AG09309 (cell line): Measurements from ENCODE around the gene EEF1AKMT3.
"Not testable (repeated sequence)": the region's sequence is repeated elsewhere in the genome, so short reads cannot be mapped to it uniquely, and the experiment has no call there.

Experiments
- DNase-seq: peaks from one replicate; pipeline ENCODE4 v3.0.0-alpha.2; 2010; ENCODE audit warnings: low read depth
- H3K4me3 ChIP-seq: 2 replicates; pipeline ENCODE4 v1.5.1; 2011; ENCODE audit warnings: mild to moderate bottlenecking, low read depth, low read length, moderate library complexity; ENCODE audit not compliant: control insufficient read depth
- TF ChIP-seq, protein P1 (sequence below): IDR thresholded peaks from 2 replicates; pipeline ENCODE4 v1.5.1; 2011; ENCODE audit warnings: mild to moderate bottlenecking, low read depth, low read length, inconsistent platforms; ENCODE audit not compliant: insufficient read depth, control insufficient read depth; ENCODE audit errors: missing control alignments

EEF1AKMT3 gene

DNA sequence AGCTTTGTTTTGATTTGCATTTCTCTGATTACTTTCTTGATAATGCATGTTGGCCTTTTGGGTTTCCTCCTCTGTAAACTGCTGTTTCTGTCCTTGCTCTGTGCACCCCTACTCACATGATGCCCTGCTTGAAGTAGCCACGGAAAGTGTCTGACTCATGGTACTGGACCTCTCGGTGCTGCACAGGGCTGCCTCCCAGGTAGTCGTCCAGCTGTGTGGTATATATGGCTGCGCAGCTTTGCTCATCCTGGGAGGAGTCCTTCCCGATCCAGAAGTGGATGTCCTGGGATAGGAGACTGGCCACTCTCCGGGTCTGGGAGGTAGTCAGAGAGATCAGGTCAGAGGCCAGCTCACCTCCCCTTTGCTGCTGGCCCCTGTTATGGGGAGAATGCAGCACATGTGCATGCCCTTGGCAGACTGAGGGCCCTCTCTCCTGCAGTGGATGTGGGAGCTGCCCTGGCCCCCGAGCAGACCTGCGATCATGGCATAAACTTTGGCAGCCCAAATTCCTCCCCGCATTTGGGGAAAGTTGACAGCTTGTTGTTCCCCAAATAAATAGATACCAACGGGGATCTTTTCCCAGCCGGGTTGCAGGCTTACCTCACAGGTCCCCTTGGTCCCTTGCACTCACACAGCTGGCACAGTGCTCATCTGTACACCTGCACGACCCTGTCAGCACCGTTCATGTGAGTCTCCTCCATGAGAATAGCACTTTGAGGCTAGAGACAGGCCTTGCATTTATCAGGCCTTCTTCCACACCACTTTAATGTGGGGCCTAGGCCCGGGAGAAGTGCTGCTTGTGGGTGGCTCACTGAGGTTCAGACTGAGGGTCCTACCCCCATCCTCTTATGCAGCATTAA lies 40.9 kb downstream of the EEF1AKMT3 start:
- TF ChIP-seq, protein P1, sequence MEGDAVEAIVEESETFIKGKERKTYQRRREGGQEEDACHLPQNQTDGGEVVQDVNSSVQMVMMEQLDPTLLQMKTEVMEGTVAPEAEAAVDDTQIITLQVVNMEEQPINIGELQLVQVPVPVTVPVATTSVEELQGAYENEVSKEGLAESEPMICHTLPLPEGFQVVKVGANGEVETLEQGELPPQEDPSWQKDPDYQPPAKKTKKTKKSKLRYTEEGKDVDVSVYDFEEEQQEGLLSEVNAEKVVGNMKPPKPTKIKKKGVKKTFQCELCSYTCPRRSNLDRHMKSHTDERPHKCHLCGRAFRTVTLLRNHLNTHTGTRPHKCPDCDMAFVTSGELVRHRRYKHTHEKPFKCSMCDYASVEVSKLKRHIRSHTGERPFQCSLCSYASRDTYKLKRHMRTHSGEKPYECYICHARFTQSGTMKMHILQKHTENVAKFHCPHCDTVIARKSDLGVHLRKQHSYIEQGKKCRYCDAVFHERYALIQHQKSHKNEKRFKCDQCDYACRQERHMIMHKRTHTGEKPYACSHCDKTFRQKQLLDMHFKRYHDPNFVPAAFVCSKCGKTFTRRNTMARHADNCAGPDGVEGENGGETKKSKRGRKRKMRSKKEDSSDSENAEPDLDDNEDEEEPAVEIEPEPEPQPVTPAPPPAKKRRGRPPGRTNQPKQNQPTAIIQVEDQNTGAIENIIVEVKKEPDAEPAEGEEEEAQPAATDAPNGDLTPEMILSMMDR = no peak
- DNase-seq = no peak
- no peak overlapping the region for H3K4me3 ChIP-seq

DNA sequence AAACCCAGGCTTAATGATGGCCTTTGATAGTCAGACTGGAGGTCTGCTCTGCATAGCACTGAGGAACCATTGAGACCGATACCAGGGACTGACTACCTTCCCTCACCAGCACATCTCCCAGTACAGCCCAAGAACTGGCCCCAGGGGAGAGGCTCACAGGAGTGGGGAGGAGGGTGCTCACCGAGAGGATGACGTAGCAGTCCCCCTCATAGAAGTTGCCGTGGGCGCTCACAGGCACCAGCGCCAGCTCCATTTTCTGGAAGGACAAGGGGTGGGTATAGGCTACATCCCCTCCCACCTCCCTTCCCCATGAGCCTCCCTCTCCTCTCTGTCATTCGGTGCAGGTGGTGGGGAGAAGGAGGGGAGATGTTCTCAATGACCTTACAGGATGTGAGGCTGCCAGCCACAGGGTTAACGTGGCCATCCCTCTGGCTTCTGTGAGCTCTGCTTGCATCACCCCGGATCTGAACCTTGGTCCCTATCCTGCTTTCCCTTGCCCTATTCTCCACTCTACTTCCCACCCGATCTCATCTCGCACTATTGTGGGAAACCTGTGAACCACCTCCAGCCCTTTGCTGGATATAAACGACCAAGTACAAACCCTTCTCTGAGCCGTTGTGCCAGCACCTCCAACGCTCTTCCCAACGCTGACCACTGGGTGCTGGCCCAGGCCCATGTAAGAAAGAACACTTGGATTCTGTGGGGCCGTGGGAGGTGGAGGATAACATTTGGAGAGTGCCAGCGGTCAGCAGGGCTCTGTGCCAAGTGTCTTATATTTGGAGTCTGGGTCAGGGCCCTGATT lies 41.8 kb downstream of the EEF1AKMT3 start:
- no peak for DNase-seq
- H3K4me3 ChIP-seq = no peak overlapping the region
- TF ChIP-seq, protein P1 = peak; percentile 23

DNA sequence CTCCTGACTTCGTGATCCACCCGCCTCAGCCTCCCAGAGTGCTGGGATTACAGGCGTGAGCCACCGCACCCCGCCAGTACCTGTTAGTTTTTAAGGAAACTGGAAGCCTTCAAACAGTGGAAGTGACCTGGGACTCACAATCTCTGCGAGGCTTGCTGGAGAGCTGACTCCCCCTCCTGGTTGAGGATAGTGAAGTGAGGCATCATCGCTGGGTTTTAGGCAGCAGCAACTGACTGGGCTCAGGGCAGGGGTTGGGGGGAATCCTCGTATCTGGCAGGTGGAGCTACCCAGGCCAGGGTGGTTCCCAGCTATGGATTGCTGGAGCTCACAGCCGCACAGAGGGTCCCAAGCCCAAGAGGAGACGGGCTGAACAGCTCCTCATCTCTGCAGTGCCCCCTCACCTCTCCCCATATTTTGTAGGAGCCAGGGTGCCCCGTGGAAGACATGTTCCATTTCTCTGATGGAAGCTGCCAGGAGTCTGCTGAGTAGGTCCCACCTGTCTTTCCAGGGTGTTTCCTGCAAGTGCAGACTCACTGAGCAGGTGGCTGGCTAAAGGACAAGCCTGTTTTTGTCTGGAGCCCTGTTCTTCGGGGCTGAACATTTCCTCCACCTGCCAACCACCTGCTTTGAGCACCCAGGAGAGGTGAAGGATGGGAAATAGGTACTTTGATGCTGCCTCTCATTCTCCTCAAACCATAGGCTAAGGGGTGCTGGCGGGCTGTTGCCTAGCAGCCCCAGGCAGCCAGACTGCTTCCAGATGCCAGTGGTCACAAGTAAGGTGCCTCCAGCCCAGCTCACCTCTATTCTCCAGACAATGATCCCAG lies 43.0 kb downstream of the EEF1AKMT3 start:
- H3K4me3 ChIP-seq = no peak overlapping the region
- no peak for DNase-seq
- TF ChIP-seq, protein P1 = peak; percentile 19

DNA sequence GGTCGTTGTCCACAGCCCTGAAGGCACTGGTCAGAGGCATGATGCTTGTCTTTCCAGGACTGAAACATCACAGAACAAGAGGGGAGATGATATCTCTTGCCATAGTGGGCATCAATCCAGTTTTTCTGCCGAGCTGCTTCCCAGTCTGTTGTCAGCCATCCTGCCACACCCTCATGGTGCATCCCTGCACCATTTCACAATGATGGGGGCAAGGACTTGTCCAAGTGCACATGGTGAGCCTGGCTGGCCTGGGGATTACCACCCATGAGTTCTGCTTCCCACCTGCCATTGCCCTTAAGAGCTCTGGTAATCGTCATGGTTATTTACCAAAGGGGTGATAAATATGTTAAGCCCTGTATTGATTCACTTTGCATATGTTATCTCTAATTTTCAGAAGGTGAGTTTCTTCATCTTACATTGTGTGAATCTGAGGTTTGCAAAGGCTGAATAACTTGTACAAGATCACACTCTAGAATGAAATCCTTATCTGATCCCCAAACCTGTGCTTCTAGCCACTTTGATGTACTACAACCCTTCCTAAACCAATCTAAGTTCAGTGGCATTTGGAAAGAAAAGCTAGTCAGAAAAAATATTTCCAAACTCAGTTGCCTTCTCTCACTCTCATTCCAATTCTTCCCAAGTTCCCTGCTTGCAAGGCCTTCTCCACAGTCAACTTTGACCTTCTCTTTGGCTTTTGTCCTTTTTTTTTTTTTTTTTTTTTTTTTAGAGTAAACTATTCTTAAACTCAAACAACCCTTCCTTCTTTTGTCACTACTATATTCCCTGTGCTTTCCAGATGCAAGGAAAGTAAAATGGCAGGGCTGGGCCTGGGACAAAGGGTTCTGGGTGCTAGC lies 43.8 kb downstream of the EEF1AKMT3 start:
- TF ChIP-seq, protein P1 = no peak
- DNase-seq = no peak
- no peak overlapping the region for H3K4me3 ChIP-seq

DNA sequence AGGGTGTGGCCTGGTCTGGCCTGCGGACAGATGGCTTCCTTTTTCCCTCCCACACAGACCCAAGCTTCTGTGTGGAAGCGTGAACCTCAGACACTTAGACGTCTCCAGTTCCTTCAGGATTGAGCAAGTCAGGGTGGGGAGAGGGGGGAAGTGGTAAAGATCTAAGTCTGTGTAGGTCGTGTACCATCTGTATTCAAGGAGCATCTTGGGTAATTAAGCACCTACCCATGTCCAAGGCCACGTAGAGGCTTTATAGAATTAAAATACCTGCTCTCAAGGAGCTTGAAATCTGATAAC lies 44.4 kb downstream of the EEF1AKMT3 start:
- DNase-seq = no peak
- TF ChIP-seq, protein P1 = no peak
- no peak overlapping the region for H3K4me3 ChIP-seq

DNA sequence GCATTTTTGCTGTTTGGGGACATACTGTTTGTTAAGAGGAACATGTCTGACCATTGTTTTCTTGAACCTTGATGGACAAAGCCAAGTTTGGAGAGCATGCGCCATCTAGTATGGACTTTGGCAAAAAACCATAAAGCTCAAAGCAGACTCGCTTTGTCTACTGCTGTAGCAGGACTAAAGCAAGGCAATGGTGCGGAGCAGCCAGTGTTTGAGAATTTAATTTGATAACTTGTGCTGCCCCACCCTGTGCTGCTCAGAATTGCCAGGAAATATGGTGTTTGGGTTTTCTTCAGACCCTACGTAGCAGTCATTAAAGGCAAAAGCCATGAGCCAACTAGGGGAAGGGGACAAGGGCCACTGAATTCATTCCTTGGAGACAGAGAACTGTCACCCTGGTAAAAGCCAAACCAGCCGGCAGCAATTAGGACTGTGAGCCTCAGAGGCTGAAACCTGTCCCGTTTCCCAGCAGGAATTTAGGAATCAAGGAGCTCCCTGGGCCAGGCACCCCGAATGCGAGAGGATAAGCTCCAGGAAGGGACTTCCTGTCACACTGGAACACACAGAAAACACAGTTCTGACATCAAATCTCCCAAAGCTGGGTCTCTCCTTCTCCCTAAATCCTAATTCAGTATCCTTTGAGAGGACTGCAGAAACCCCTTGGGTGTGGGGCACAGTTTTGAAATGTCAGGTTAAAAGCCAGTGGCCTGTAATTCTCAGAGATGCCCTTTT lies 45.0 kb downstream of the EEF1AKMT3 start:
- no peak for DNase-seq
- no peak overlapping the region for H3K4me3 ChIP-seq
- TF ChIP-seq, protein P1 = no peak

DNA sequence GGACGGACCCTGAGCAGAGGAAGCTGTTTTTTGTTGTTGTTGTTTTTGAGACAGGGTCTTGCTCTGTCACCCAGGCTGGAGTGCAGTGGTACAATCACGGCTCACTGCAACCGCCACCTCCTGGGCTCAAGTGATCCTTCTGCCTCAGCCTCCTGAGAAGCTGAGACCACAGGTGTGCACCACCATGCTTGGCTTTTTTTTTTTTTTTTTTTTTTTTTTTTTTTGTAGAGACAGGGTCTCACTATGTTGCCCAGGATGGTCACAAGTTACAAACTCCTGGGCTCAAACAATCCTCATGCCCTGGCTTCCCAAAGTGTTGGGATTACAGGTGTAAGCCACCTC lies 45.5 kb downstream of the EEF1AKMT3 start:
- not testable (repeated sequence) for H3K4me3 ChIP-seq, DNase-seq

DNA sequence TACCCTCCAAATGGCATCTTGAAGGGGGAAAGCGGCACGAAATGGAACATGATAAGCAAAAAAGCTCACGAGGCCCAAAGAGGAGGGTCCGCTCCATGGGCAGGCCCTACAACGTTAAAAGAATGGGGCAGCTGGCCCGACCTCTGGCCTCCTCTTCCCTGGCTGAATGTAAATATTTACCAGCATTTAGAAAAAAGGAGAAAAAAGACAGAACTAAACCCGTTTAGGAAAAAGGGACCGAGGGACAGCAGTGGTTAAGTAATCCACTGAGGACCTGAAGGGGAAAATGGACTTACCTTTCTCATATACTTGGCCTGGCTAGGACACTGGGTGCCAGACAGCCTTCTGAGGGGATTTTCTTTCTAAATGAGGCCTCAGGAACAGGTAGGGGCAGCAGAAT lies 47.7 kb downstream of the EEF1AKMT3 start:
- not testable (repeated sequence) for DNase-seq, H3K4me3 ChIP-seq

DNA sequence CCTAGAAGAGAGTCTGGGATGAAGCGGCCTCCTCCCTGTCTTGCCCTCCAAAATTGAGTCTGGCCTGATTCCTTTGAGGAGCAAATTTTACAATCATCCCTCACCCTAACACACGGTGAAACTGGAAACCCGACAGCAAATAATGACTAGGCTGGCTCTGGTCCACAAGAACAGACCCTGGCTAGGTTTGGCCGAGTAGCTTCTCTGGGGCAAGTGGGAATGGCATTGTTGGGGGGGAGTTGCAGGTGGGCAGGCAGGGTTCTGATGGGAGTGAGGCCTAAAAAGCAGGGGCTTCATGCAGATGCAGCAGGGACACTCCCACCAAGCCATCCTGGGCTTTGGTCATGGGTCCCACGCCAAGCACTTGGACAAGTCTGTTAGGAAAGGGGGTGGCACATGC lies 48.6 kb downstream of the EEF1AKMT3 start:
- not testable (repeated sequence) for DNase-seq, H3K4me3 ChIP-seq
